ENCODE data around the gene CNTNAP5.

Gene CNTNAP5

GRCh38 chr2:124025171-124025580, at the start of gene CNTNAP5:
Gene CNTNAP5, plus strand, starts transcription at chr2:124025287. Its CDS starts 364 bp downstream, at chr2:124025651.
- FAIRE-seq: no peak

GRCh38 chr2:123976054-123976648, 48.9 kb upstream of the CNTNAP5 start:
- no peak for FAIRE-seq

GRCh38 chr2:123993728-123994323, 31.3 kb upstream of the CNTNAP5 start:
- FAIRE-seq: no peak

GRCh38 chr2:123999681-124000080, 25.4 kb upstream of the CNTNAP5 start:
- FAIRE-seq: no peak

GRCh38 chr2:124001696-124002430, 23.2 kb upstream of the CNTNAP5 start:
- FAIRE-seq: no peak

GRCh38 chr2:124018890-124019289, 6.2 kb upstream of the CNTNAP5 start:
- FAIRE-seq: no peak

GRCh38 chr2:124024561-124025170, 421 bp upstream of the CNTNAP5 start:
- FAIRE-seq: no peak

- FAIRE-seq: no peak
Measured at GRCh38 chr2:124025891-124026434, 876 bp downstream of the CNTNAP5 start.

GRCh38 chr2:124026503-124026902, 1.4 kb downstream of the CNTNAP5 start:
- FAIRE-seq: no peak

- FAIRE-seq: peak; percentile 65
Measured at GRCh38 chr2:124027182-124027581, 2.1 kb downstream of the CNTNAP5 start.

- FAIRE-seq: no peak
Measured at GRCh38 chr2:124032799-124033198, 7.7 kb downstream of the CNTNAP5 start.

- no peak for FAIRE-seq
Measured at GRCh38 chr2:124034265-124034664, 9.2 kb downstream of the CNTNAP5 start.

GRCh38 chr2:124035001-124035400, 9.9 kb downstream of the CNTNAP5 start:
- no peak for FAIRE-seq

GRCh38 chr2:124039032-124039431, 13.9 kb downstream of the CNTNAP5 start:
- no peak for FAIRE-seq

GRCh38 chr2:124039762-124040291, 14.7 kb downstream of the CNTNAP5 start:
- no peak for FAIRE-seq

- no peak for FAIRE-seq
Measured at GRCh38 chr2:124045894-124046293, 20.8 kb downstream of the CNTNAP5 start.

GRCh38 chr2:124046332-124046731, 21.2 kb downstream of the CNTNAP5 start:
- no peak for FAIRE-seq

GRCh38 chr2:124048102-124048501, 23.0 kb downstream of the CNTNAP5 start:
- no peak for FAIRE-seq

- FAIRE-seq: no peak
Measured at GRCh38 chr2:124048664-124049063, 23.6 kb downstream of the CNTNAP5 start.

- no peak for FAIRE-seq
Measured at GRCh38 chr2:124049136-124049535, 24.0 kb downstream of the CNTNAP5 start.

- no peak for FAIRE-seq
Measured at GRCh38 chr2:124050833-124051497, 25.9 kb downstream of the CNTNAP5 start.

GRCh38 chr2:124053796-124054195, 28.7 kb downstream of the CNTNAP5 start:
- FAIRE-seq: no peak

- no peak for FAIRE-seq
Measured at GRCh38 chr2:124063596-124063995, 38.5 kb downstream of the CNTNAP5 start.

All from A204.1 (cell line).